Measurements from ENCODE around the gene ERVK3-1.

ERVK3-1 gene

DNA sequence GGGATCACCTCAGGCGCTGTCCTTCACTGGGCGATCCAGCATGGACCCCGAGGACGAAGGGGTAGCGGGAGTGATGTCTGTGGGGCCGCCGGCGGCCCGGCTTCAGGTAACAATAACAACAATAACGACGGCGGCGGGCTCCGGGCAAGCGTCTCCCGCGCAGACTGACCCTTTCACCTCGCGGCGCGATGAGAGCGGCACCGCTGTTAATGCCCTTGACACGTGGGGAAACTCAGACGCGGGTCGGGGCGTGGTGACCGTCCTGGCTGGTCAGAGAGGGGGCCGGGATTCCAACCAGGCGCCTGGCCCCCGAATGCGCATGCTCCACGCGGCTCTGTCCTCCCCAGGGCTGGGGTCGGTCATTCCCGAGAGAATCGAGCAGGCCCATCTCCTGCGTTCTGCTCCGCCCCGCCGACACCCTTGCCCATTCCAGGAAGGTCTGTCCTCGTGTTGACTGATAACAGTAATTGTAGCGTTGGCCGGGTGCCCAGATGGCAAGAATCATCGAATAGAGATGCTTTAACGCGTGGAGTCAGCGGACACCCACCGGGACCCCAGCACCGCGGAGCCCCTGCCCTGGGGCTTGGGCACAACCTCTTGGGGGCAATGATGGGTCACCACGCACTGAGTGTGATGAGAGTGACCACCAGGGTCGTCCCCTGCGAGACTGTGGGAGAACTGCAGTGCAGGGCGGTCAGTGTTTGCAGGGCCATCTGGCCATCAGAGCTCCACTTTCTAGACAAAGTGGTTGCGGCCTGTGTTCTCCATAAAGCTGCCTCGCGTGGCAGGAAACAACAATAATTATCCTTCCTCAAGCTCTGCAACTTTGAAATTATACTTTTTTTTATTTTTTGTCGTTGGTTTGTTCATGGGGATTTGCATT lies 25.9 kb upstream of the ERVK3-1 start:
- H3K27ac ChIP-seq (ENCODE audit: low read depth, low read length) = 0 out of 2 replicates have a peak overlapping the region, but pooled peaks have one; percentile 22
- TF ChIP-seq, protein P1, sequence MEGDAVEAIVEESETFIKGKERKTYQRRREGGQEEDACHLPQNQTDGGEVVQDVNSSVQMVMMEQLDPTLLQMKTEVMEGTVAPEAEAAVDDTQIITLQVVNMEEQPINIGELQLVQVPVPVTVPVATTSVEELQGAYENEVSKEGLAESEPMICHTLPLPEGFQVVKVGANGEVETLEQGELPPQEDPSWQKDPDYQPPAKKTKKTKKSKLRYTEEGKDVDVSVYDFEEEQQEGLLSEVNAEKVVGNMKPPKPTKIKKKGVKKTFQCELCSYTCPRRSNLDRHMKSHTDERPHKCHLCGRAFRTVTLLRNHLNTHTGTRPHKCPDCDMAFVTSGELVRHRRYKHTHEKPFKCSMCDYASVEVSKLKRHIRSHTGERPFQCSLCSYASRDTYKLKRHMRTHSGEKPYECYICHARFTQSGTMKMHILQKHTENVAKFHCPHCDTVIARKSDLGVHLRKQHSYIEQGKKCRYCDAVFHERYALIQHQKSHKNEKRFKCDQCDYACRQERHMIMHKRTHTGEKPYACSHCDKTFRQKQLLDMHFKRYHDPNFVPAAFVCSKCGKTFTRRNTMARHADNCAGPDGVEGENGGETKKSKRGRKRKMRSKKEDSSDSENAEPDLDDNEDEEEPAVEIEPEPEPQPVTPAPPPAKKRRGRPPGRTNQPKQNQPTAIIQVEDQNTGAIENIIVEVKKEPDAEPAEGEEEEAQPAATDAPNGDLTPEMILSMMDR (IDR thresholded peaks at IDR 0.05; ENCODE audit: insufficient read depth, low read length, poor library complexity, severe bottlenecking) = no peak
- no peak for TF ChIP-seq EZH2phosphoT487 (conservative IDR thresholded peaks at IDR 0.05; ENCODE audit: low read length)
- H3K79me2 ChIP-seq (ENCODE audit: insufficient read depth, low read length) = peaks cover 55% of the 10 kb centered on the region

DNA sequence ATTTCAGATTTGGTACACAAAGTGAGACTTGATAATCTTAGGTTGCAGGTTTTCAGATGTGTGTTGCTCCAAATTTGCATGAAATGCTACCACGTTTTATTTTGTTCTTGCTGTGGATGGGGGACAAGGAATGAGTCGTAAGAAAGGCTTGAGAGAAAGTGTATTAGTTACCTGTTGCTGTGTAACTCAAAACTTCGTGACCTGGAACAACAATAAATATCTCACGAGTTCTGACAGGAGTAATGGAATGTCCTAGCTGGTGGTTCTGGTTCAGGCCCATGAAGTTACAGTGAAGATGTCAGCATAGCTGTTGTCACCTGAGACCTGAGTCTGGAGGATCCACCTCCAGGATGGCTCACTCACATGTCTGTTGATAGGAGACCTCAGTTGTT lies 25.3 kb upstream of the ERVK3-1 start:
- Histone ChIP-seq H3K4me2 (ENCODE audit: low read depth, low read length, poor library complexity, severe bottlenecking) (peak overlapping the region; percentile 81), H3K36me3 (ENCODE audit: low read length) (no peaks in the 10 kb centered on the region), H3K9me3 (ENCODE audit: insufficient read depth, low read length) (no peaks in the 10 kb centered on the region), H3K79me2 (ENCODE audit: insufficient read depth, low read length) (peaks cover 58% of the 10 kb centered on the region), H3K27ac (ENCODE audit: low read depth, low read length) (no peak overlapping the region), H3K4me3 (ENCODE audit: insufficient read depth, low read length, poor library complexity, severe bottlenecking) (peak overlapping the region; percentile 92), H2AFZ (ENCODE audit: low read depth, low read length, severe bottlenecking) (no peak overlapping the region), H4K20me1 (ENCODE audit: low read depth, low read length) (no peaks in the 10 kb centered on the region), H3K27me3 (ENCODE audit: low read length) (no peaks in the 10 kb centered on the region), H3K9ac (ENCODE audit: low read length) (peak overlapping the region; percentile 88), H3K9me2 (replicated peaks; ENCODE audit: insufficient read depth, low read length) (no peaks in the 10 kb centered on the region), H3F3A (ENCODE audit: insufficient read depth) (no peaks in the 10 kb centered on the region; the same call in 1 of the 2 replicates)
- no peak for TF ChIP-seq EZH2phosphoT487 (conservative IDR thresholded peaks at IDR 0.05; ENCODE audit: low read length)
- TF ChIP-seq, protein P1 (IDR thresholded peaks at IDR 0.05; ENCODE audit: insufficient read depth, low read length, poor library complexity, severe bottlenecking) = no peak

More for the DNA sequence above, 25.9 kb upstream of the ERVK3-1 start:
- peak overlapping the region; percentile 88 for H3K9ac ChIP-seq (ENCODE audit: low read length)
- H3K27me3 ChIP-seq (ENCODE audit: low read length) = no peaks in the 10 kb centered on the region
- H3K4me3 ChIP-seq (ENCODE audit: insufficient read depth, low read length, poor library complexity, severe bottlenecking) = peak overlapping the region; percentile 92
- no peaks in the 10 kb centered on the region; the same call in 1 of the 2 replicates for H3F3A ChIP-seq (ENCODE audit: insufficient read depth)
- H4K20me1 ChIP-seq (ENCODE audit: low read depth, low read length) = no peaks in the 10 kb centered on the region
- peak overlapping the region; percentile 81 for H3K4me2 ChIP-seq (ENCODE audit: low read depth, low read length, poor library complexity, severe bottlenecking)
- H3K36me3 ChIP-seq (ENCODE audit: low read length) = no peaks in the 10 kb centered on the region
- peak overlapping the region; percentile 87 for H2AFZ ChIP-seq (ENCODE audit: low read depth, low read length, severe bottlenecking)
- no peaks in the 10 kb centered on the region for H3K9me2 ChIP-seq (replicated peaks; ENCODE audit: insufficient read depth, low read length)
- no peaks in the 10 kb centered on the region for H3K9me3 ChIP-seq (ENCODE audit: insufficient read depth, low read length)

DNA sequence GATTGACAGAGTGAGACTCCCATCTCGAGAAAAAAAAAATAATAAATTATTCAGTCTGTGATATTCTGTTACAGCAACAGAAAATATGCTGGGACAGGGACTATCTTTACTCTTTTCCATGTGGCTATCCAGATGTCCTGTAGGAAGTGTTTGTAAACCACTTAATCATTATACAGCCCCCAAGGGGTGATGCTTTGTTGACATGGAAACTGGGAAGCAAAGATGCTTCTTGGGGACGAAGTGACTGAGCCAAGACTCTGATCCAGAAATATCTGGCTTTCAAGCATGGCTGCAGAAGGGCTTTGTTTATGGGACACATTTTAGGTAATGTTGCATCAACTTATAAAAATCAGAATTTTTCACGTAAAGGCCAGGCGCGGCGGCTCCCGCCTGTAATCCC lies 21.0 kb upstream of the ERVK3-1 start:
- H3K36me3 ChIP-seq (ENCODE audit: low read length) = no peaks in the 10 kb centered on the region
- H3K9me3 ChIP-seq (ENCODE audit: insufficient read depth, low read length) = no peaks in the 10 kb centered on the region
- TF ChIP-seq EZH2phosphoT487 (conservative IDR thresholded peaks at IDR 0.05; ENCODE audit: low read length) = no peak
- TF ChIP-seq, protein P1 (IDR thresholded peaks at IDR 0.05; ENCODE audit: insufficient read depth, low read length, poor library complexity, severe bottlenecking) = no peak
- no peaks in the 10 kb centered on the region for H3K27me3 ChIP-seq (ENCODE audit: low read length)
- no peak overlapping the region for H3K9ac ChIP-seq (ENCODE audit: low read length)
- peaks cover 47% of the 10 kb centered on the region for H3K79me2 ChIP-seq (ENCODE audit: insufficient read depth, low read length)
- H3K4me3 ChIP-seq (ENCODE audit: insufficient read depth, low read length, poor library complexity, severe bottlenecking) = no peak overlapping the region
- no peaks in the 10 kb centered on the region for H3K9me2 ChIP-seq (replicated peaks; ENCODE audit: insufficient read depth, low read length)
- H3K4me2 ChIP-seq (ENCODE audit: low read depth, low read length, poor library complexity, severe bottlenecking) = no peak overlapping the region
- H3F3A ChIP-seq (ENCODE audit: insufficient read depth) = no peaks in the 10 kb centered on the region; the same call in 1 of the 2 replicates
- H2AFZ ChIP-seq (ENCODE audit: low read depth, low read length, severe bottlenecking) = no peak overlapping the region
- H3K27ac ChIP-seq (ENCODE audit: low read depth, low read length) = no peak overlapping the region
- no peaks in the 10 kb centered on the region for H4K20me1 ChIP-seq (ENCODE audit: low read depth, low read length)

All from SU-DHL-6 (cell line).